ENCODE results near the gene EPAS1.

The EPAS1 gene

GRCh38 chr2:46273919-46274318 lies 23.3 kb upstream of the EPAS1 start:
- FAIRE-seq: no peak

GRCh38 chr2:46274586-46274985 lies 22.6 kb upstream of the EPAS1 start:
- FAIRE-seq: no peak

- no peak for FAIRE-seq
Measured at GRCh38 chr2:46275995-46276394, 21.2 kb upstream of the EPAS1 start.

GRCh38 chr2:46276642-46277041 lies 20.6 kb upstream of the EPAS1 start:
- no peak for FAIRE-seq

- FAIRE-seq: no peak
Measured at GRCh38 chr2:46277431-46278190, 19.6 kb upstream of the EPAS1 start.

- FAIRE-seq: no peak
Measured at GRCh38 chr2:46278952-46279351, 18.3 kb upstream of the EPAS1 start.

- FAIRE-seq: no peak
Measured at GRCh38 chr2:46281939-46282338, 15.3 kb upstream of the EPAS1 start.

GRCh38 chr2:46283693-46284092 lies 13.5 kb upstream of the EPAS1 start:
- no peak for FAIRE-seq

- FAIRE-seq: no peak
Measured at GRCh38 chr2:46284260-46284659, 12.9 kb upstream of the EPAS1 start.

GRCh38 chr2:46284796-46285195 lies 12.4 kb upstream of the EPAS1 start:
- no peak for FAIRE-seq

GRCh38 chr2:46286715-46287114 lies 10.5 kb upstream of the EPAS1 start:
- FAIRE-seq: no peak

- no peak for FAIRE-seq
Measured at GRCh38 chr2:46290078-46290477, 7.1 kb upstream of the EPAS1 start.

GRCh38 chr2:46293466-46293865 lies 3.7 kb upstream of the EPAS1 start:
- FAIRE-seq: no peak

- no peak for FAIRE-seq
Measured at GRCh38 chr2:46294176-46294836, 2.9 kb upstream of the EPAS1 start.

GRCh38 chr2:46296216-46296839 lies 879 bp upstream of the EPAS1 start:
- FAIRE-seq: no peak

GRCh38 chr2:46297546-46298271 lies 502 bp downstream of the EPAS1 start:
- FAIRE-seq: no peak

GRCh38 chr2:46298272-46298521 lies 990 bp downstream of the EPAS1 start:
- no peak for FAIRE-seq

GRCh38 chr2:46298522-46299353 lies 1.5 kb downstream of the EPAS1 start:
- no peak for FAIRE-seq

GRCh38 chr2:46299365-46300263 lies 2.4 kb downstream of the EPAS1 start:
- FAIRE-seq: no peak

- no peak for FAIRE-seq
Measured at GRCh38 chr2:46300406-46300832, 3.2 kb downstream of the EPAS1 start.

- no peak for FAIRE-seq
Measured at GRCh38 chr2:46302005-46302695, 4.9 kb downstream of the EPAS1 start.
